Ramos (cell line): Measurements from ENCODE around the gene XAB2.

ENCODE experiments used
- in situ Hi-C: fragments of 300-500 bp; cut with MboI; formaldehyde crosslinking; loops from one replicate; pipeline ENCODE4 v1.14.3; 2022; ENCODE audit warnings: low sequenced_read_pairs; ENCODE audit not compliant: unreplicated experiment

The XAB2 gene

DNA sequence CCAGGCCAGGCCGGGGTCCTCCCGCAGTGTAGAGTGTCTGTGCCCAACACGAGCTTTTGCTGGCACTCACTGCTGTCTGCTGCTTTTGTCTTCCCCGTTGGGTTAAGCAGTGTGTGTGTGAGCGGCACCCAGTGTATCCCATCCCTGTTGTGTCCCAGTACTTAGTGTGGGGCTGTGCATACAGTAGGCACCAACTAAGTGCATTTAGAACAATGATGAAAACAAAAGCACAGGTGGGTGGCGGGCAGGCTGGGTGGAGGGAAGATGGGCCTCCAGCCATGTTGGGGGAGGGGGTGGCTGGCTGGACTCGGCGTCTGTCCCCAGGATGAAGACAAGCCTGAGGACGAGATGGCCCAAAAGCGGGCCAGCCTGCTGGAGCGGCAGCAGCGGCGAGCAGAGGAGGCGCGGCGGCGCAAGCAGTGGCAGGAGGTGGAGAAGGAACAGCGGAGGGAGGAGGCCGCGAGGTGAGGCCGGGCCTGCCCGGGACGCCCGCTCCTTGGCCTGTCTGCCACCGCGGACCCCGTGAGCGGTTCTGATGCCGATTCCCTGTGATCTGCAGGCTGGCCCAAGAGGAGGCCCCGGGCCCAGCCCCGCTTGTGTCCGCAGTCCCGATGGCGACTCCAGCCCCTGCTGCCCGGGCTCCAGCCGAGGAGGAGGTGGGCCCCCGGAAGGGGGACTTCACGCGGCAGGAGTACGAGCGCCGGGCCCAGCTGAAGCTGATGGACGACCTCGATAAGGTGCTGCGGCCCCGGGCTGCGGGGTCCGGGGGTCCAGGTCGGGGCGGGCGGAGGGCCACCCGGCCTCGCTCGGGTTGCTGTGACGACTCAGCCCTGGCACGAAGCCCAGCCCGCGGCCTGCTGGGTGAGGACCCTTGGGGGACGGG lies 14.2 kb downstream of the XAB2 start:
- in situ Hi-C loops: no loop called here

DNA sequence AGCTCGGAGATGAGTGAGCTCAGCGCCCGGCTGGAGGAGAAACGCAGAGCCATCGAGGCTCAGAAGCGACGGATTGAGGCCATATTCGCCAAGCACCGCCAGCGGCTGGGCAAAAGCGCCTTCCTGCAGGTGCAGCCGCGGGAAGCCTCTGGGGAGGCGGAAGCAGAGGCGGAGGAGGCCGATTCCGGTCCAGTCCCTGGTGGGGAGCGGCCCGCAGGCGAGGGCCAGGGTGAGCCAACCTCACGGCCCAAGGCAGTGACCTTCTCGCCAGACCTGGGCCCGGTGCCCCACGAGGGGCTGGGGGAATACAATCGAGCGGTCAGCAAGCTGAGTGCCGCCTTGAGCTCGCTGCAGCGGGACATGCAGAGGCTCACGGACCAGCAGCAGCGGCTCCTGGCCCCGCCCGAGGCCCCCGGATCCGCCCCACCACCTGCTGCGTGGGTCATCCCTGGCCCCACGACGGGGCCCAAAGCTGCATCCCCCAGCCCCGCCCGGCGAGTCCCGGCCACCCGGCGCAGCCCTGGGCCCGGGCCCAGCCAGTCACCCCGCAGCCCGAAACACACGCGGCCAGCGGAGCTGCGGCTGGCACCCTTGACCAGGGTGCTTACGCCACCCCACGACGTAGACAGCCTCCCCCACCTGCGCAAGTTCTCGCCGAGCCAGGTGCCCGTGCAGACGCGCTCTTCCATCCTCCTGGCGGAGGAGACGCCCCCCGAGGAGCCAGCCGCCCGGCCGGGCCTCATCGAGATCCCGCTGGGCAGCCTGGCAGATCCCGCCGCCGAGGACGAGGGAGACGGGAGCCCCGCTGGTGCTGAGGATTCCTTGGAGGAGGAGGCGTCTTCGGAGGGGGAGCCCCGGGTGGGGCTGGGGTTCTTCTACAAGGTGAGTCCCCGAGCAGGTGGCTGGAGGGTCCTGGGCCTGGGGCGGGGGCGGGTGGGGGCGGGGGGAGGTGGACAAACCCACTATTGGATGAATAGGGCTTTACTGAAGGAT lies 16.8 kb downstream of the XAB2 start:
- in situ Hi-C loops: no loop called here

DNA sequence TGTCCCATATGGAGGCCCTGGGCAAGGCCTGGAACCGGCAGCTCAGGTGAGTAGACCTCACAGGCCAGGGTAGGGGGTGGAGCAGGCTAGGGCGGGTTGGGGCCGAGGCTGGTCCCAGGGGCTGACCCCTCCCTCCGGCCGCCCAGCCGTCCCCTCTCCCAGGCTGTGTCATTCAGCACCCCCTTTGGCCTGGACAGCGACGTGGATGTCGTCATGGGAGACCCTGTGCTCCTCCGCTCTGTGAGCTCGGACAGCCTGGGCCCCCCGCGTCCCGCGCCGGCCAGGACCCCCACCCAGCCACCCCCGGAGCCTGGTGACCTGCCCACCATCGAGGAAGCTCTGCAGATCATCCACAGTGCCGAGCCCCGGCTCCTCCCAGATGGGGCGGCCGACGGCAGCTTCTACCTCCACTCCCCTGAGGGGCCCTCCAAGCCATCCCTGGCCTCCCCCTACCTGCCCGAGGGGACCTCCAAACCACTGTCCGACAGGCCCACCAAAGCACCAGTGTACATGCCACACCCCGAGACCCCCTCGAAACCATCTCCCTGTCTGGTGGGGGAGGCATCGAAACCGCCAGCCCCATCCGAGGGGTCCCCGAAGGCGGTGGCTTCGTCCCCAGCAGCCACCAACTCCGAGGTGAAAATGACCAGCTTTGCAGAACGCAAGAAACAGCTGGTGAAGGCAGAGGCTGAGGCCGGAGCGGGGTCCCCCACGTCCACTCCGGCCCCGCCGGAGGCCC lies 17.6 kb downstream of the XAB2 start:
- in situ Hi-C loops: no loop called here

DNA sequence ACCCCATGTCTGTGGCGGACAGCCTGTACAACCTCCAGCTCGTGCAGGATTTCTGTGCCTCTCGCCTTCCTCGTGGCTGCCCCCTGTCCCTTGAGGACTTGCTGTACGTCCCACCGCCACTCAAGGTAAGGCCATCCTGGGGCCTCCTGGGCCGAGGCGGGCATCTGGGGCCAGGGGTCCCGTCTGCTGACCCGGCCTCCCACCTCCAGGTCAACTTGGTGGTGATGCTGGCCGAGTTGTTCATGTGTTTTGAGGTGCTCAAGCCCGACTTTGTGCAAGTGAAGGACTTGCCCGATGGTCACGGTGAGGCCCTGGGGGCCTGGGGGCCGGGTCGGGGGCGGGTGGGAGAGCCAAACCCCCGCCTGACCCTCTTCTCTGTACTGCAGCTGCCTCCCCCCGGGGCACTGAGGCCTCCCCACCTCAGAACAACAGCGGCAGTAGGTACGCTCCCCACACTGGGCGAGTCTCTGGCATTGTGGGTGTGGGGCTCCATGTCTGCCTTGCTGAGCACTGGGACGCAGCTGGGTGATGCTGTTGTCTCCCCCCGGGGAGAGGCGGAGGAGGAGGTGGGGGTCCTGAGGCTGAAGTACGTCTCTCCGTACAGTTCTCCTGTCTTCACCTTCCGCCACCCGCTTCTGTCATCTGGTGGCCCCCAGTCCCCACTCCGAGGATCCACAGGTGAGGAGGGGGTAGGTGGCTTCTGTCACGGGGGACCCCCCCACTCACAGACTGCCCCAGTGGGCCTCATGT lies 18.7 kb downstream of the XAB2 start:
- in situ Hi-C loops: no loop called here

DNA sequence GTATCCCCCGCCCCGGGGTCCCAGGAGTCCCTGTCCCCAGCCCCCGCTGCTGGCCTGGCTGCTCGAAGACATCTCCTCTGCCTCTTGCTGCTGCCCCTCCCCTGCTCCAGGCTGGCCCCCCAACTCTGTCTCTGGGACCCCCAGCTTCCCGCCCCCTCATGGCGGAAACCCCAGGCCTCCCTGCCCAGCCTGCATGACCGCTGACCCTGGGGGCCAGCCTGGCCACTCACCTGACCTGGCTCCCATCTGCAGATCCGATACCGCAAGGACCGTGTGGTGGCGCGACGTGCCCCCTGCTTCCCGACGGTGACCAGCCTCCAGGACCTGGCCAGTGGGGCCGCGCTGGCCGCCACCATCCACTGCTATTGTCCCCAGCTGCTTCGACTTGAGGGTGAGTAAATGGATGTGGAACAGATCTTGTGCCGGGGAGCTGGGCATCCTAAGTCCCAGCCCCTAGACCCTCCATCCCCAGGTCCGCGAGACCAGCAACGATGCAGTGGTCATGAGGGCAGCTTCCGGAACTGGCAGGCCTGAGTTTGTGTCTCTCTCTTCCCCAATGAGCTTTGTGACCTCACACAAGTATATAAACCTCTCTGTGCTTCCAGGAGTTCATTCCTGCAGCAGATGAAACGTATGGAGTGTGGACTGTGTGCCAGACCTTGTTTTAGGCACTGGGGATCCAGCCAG lies 21.3 kb downstream of the XAB2 start:
- in situ Hi-C loops: no loop called here

DNA sequence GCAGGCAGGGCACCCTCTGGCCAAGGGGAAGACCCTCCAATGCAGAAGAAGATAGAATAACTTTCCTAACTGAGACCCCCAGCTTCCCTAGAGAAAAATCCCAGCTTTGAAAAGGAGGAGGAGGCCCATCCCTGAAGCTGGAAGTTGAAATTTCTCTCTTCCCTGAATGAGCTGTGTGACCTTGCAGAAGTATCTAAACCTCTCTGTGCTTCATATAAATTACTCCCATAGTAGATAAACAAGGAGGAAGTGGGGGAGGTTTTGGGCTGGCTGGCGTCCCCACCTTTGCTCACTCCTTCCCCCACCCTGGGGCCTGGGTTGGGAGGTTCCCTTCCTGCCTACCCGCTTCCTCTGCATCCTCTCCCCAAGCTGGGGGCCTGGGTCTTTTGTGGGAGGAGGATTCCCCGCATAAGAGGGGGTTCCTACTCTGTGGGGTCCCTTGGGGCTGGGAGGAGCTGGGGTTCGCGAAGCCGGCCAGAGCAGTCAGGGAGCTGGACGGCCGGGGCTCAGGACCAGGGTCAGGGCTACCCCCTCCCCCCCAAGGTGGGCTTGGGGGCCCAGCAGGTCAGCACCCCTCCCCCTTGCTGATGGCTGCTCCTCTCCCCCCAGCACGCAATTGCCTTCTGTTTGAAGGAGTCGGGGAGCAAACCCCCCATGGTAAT lies 22.0 kb downstream of the XAB2 start:
- in situ Hi-C loops: no loop called here

DNA sequence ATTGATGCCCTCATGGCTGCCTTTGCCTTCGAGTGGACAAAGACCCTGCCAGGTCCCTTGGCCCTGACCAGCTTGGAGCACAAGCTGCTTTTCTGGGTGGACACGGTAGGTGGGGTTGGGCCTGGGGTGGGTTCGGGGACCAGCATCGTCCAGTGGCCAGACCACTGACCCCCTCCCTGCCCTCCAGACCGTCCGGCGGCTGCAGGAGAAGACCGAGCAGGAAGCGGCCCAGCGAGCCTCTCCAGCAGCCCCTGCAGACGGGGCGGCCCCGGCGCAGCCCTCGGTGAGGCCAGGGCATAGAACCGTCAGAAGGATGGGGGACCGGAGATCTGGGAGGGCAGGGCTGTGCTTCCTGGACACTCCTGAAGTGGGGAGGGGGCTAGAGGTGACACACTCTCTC lies 23.1 kb downstream of the XAB2 start:
- in situ Hi-C loops: no loop called here

DNA sequence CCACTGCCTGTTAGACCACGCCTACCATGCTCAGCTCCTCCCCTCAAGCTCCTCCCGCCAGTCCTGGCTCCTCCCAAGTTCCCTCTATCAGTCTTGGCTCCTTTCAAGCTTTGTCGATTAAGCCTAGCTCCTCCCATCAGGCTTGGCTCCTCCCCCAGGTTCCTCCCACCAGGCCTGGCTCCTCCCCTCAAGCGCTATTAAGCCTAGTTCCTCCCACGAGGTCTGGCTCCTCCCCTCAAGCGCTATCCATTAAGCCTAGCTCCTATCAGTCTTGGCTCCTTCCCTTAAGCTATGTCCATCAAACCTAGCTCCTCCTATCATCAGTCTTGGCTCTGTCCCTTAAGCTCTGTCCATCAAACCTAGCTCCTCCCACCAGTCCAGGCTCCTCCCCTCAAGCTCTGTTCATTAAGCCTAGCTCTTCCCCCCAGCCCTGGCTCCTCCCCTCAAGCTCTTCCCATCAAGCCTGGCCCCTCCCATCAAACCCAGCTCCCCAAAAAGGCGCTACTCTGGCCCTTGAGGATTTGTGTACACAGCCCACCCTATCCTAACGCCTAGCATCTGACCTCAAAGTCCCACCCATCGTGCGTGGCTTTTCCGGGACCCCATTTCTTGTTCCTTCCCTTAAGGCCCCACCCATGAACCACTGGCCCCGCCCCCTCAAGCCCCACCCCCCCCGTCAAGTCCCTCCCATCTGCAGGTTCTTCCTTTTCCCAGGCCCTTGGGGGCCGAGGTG lies 23.7 kb downstream of the XAB2 start:
- in situ Hi-C loops: no loop called here

DNA sequence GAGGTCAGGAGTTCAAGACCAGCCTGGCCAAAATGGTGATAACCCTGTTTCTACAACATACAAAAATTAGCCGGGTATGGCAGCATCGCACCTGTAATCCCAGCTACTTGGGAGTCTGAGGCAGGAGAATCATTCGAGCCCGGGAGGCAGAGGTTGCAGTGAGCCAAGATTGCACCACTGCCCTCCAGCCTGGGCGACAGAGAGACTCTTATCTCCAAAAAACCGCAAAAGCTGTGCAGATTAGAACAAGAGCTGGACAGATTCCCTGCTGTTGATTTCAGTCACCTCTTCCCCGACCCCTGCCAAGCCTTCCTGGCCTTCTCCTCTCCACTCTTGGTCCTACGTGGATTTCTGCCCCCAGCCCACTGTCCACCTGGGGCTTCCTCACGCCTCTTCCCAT lies 25.4 kb downstream of the XAB2 start:
- in situ Hi-C loops: no loop called here

DNA sequence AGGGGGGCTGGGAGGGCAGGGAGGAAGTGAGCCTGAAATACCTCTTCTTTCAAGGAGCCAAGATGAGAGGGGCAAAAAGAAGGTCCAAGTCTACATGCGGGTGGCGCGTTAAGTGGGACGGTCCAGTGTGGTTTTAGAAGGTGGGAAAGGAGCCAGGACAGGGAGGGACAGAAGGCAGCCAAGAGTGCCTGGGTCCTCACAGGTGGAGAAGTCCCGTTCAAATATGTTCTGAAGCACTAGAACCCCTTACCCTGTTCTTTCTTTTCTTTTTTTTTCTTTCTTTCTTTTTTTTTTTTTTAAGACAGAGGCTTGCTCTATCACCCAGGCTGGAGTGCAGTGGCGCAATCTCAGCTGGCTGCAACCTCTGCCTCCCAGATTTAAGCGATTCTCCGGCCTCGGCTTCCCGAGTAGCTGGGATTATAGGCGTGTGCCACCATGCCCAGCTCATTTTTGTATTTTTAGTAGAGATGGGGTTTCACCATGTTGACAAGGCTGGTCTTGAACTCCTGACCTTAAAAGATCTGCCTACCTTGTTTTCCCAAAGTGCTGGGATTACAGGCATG lies 26.3 kb downstream of the XAB2 start:
- in situ Hi-C loops: no loop called here

DNA sequence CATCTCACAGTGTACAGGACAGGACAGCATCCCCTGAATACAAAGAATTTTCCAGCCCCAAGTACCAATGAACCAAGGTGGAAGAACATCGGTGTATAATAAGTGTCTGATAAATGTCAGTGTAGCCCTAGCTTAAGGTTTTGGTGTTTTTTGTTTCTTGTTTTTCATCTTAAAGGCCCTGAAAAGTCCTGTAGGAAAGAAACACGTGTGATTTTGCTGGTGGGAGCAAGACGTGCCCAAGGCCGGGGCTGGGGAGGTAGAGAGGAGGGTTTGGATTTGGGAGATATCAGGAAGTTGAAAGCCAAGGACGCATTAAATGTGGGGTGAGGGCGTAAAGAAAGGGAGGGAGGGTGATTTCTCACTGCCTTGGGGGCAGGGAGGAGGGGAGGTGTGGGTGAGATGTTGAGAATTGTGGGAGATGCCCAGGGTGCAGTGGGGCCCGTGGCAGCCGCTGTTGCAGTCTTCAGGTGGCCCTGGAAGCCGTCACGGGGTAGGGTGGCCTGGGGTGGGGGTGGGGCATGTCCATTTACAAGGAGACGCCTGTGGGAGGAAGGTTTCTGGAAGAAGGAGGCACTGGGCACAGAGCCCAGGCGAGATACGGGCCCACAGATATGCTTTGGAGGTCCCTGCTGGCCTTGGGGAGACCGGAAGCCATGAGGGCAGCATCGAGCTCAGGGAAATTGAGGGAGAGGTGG lies 27.0 kb downstream of the XAB2 start:
- in situ Hi-C loops: no loop called here

DNA sequence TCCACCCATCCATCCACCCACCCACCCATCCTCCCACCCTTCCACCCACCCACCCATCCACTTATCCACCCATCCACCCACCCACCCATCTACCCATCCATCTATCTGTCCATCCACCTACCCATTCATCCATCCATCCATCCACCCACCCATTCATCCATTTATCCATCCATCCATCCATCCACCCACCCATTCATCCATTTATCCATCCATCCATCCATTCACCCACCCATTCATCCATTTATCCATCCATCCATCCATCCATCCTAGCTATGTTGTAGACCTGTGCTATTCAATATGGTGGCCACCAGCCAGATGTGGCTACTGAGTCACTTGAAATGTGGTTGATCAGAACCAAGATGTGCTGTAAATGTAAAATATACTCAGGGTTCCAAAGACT lies 28.6 kb downstream of the XAB2 start:
- in situ Hi-C loops: no loop called here

DNA sequence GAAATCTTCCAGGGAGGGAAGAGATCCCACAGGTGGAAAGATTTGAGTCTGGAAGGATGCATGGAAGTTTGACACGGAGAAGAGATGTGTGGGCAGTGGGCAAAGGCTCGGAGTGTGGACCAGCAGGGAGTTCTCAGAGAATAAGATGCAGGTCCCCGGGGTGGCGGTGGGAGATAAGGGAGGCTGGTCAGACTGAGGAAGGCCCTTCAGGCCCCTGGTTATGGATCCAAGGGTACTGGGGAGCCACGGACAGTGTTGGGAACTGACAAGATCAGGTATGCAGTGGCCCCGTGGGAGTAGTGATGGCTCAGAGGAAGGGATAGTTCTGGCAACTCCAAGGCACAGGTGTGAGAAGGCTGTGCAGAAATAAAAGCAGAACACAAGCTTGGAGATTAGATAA lies 31.2 kb downstream of the XAB2 start:
- in situ Hi-C loops: no loop called here

DNA sequence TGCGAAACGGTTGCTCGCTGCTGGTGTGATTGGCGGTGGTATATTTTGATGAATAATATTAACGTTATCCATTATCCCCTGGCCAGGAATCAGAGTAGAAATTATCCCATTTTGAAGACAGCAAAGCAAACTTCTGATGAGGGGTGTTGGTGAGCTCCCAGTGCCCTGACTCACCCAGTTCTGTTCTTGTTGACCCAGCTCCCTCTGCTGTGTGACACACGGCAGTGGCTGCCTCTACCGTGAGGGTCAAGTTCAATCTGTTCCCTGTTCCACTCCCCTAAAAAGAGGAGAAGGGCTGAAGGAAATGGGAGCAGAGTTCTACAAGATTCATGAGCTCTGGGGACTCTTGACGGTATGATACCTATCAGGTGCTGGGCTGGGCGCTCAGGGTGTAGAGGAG lies 31.7 kb downstream of the XAB2 start:
- in situ Hi-C loops: no loop called here

DNA sequence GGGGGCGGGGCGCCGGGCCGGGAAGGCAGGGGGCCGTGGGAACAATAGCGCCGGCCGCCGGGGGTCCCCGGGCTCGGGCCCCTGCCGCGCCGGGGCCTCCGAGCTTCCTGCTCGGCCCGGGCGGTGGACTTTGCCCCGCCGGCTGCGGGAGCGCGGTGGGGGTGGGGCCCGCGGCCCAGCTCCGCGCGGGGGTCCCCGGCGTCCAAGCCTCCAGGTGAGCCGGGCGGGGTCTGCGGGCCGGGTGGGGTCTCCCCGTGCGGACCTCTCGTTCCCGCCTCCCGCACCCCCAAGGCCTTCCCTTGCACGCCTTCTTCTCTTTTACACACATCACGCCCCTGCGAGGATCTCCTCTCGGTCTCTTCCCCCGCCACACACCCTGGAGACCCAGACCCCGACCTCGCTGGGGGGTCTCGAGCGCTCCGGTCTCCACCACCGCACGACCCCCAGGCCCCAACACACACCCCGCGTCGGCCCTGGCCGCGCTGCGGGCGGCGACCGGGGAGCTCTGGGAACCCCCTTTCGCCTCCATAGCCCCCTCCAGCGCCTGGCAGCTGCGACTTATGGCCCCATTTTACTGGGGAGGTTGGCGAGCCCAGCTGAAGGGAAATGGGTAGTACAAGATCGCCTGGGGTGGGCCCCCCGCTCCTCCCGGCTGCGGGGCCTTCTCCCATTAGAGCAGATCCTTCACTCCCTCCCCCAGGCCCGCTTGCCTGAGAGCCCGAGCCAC lies 33.0 kb downstream of the XAB2 start:
- in situ Hi-C loops: no loop called here

DNA sequence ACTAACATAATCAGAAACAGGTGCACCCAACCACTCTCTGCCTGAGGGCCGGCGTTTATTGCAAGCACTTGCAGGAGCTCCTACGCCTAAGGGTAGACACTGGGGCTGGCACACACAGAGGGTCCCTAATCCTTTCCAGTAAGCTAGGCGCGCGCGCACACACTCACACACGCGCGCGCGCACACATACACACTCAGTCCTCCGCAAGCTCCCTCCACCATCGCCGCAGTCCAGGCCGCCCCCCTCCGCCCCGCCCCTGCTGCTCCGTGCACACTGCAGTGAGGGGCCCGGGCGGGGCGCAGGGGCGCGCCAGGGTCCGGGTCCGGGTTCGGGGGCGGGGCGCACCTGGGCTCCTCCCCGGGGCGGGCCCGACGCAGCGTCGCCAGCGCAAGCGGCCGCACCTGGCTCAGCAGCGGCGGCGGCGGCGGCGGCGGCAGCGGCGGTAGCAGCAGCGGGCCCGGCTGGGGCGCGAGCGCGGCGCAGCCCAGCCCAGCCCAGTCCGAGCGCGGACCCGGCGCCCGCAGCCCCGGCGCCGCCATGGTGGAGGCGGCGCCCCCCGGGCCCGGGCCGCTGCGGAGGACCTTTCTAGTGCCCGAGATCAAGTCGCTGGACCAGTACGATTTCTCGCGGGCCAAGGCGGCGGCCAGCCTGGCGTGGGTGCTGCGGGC lies 33.7 kb downstream of the XAB2 start, which contains the start of gene CAMSAP3:
TSS of gene CAMSAP3 (plus strand) at position 398 of the 668 bp plus-strand sequence. CDS start at position 538, 140 bp downstream.
- in situ Hi-C loops: no loop called here
